GM10847 (cell line): ENCODE data around the gene ANXA2.

Experiments used
- POLR2A ChIP-seq: IDR thresholded peaks from 2 replicates; pipeline ENCODE4 v1.6.1; 2011; ENCODE audit not compliant: insufficient read length; ENCODE audit errors: extremely low read depth

The ANXA2 gene

DNA sequence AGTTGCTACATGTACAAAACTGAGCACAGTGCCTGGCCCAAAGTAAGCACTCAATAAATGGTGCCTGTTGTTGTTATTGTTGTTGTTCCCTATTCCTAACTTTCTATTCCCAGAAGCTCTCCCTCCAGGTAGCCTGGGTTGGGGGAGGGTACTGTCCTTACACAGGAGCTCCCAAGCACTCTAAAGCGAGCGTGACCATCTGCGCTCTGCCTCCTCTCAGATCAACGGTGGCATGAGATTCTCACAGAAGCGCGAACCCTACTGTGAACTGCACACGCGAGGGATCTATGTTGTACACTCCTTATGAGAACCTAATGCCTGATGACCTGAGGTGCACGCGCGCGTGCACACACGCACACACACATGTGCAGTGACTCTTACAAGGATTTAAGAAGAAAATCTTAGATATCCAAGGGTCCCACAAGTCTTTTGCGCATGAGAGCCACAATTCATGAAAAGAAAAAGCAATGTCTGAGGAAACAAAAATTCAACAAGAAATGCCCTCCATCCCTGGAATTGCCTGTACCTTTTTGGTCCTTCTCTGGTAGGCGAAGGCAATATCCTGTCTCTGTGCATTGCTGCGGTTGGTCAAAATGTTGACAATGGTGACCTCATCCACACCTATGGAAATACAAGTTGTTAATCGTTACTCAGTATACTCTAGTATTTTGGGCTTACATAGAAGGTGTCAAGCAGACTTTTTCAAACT lies 33.7 kb downstream of the ANXA2 start:
- TF ChIP-seq POLR2A: no peak

DNA sequence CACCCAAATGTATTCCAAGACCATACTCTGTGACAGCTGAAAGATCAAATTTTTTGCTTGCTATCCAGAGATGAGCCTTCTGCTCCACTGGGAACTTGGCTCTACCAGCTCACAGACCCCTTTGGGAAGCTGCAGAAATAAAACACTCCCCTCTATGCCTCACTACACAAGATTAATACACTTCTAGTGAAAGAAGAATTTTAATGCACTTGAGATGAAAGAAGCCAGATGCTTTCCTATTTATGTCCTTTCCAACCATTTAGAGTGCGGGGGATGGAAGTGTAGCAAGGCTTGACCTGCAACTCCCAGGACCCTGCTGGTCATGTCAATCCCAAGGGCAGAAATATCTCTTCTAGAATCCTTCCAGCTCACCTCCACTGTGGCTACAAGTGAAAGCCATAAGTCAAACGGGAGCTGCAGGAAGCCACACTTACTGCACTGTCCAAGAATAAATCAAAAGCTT lies 34.7 kb downstream of the ANXA2 start:
- no peak for TF ChIP-seq POLR2A

DNA sequence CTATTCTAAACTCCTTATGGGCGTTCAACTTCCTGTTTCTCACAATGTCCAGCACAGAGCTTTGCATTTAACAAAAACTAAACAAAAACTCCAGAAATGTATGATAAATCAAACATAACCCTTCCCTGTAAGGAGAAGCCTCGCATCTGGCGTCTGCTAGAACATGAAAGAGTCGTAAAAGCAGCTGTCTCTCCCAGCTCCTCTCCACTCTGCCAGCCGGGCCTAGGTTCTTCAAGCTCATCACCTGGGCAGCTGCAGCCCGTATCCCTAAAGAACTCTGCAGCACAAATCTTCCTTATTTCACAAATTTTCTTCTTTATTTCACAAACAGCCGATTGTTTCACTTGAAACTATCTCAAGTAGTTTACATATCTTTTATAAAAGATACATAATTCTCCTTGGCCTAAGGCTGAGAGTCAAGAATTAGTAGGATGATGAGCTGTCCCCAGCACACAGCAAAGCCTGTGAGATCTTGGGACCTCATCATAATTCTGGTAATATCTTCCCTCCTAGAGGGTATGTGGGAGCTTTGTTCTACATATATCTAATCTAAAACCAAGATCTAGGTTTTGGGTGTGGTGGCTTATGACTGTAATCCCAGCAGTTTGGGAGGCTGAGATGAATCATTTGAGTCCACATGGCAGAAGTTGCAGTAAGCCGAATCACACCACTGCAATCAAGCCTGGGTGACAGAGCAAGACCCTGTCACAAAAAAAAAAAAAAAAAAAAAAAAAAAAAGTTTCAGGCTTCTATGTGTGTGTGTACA lies 35.3 kb downstream of the ANXA2 start:
- no peak for TF ChIP-seq POLR2A

DNA sequence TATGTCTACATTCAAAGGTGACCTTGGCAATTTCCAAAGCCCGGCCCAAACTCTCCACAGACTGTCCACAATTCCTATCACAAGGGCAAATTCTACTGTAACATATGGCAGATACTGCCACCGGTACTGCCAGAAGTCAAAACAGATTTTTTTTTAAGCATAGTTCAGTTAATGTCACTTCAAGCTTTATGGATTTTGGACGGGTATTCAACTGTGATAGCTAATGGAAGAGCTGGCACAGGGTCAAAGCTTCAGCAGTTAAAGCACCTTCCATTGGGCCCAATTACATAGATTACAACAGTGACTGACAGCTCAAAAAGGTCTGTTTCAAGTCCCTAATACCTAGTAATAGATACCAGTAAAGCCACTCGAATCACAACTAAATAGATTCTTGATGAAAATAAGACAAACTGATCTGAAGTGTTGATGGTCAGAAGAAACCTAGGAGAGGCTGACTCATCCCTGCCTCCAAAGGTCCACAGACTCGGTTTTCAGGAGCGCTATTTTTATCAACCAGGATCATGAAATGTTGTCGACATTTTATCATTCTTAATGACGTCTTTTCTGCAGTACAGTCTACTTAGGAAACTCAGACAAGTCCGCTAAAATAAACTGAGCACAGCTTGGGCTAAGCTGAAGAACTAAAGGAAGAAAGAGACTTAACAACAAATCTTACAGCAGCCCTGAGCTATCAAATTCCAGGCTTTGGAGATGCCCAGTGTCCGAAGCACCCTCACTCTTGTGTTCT lies 38.7 kb downstream of the ANXA2 start:
- TF ChIP-seq POLR2A: no peak

DNA sequence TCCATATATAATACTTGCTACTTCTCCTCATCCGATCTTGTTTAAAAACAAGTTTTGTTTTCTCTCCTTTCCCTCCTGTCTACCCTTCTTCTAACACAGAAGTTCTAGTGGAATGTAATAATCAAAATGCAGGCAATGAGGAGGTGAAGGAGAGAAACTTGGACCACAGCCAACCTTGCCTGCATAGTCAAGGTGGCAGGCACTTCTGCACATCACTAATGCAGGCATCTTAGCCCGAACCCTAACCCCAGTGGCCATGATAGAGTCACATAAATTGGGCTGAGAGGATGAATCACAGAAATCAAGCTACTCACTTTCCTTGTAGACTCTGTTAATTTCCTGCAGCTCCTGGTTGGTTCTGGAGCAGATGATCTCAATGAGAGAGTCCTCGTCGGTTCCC lies 41.0 kb downstream of the ANXA2 start:
- no peak for TF ChIP-seq POLR2A

DNA sequence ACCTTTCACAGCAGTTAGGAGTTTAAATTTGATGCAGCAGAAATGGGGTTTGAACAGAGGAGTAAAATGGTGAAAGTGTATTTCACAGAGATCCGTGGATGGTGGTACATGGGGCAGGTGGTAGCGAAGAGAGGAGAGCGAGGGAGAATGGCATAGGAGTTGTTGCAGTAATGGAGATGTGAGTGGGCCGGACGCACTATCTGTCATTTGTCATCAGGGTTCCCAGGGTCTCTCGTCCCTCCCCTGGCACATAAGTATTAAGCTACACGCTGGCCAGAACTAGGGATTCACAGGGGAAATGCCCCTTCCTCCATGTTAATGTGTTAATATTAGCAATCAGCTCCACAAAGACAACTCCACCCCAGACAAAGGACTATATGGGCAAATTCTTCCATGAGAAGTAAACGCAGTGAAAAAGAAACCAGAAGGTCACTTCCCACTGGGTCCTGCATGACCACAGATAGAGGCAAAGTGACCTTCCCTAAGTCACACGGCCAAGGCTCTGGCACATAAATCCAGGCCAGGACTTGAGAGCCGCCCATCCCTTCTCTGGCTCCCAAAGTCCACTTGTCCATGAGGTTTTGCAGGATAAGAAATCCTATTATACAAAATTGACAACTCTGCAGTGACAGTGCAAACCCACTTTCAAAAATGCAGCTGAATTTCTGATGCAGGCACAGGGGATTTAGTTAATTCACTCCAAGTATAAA lies 42.5 kb downstream of the ANXA2 start:
- TF ChIP-seq POLR2A: no peak

DNA sequence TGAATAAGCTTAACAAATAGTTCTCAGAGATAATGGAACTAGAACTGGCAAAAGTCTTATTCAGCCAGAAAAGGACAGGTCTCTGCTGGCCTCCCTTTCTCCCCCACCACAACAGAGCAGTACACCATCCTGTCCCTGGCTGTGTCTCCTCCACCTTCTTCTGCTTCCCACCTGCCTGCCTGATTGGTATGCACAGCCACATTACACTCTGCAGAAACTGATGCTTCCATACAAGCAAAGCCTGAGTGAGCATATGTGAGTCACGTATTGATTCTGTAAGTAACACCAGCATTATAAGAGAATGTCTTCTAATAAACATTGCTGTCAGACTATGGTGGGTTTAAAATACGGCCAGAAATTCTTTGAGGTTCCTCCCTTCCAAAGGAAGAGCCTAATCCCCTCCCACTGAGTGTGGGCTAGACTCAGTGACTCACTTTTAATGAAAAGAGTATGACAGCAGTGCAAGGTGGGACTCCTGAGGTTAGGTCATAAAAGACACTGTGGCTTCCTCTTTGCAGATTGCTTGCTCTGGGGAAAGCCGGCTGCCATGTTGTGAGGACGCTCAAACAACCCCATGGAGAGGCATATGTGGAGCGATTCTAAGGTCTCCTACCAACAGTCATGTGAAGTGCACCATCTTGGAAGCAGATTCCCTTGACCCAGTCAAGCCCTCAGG lies 44.4 kb downstream of the ANXA2 start:
- no peak for TF ChIP-seq POLR2A

DNA sequence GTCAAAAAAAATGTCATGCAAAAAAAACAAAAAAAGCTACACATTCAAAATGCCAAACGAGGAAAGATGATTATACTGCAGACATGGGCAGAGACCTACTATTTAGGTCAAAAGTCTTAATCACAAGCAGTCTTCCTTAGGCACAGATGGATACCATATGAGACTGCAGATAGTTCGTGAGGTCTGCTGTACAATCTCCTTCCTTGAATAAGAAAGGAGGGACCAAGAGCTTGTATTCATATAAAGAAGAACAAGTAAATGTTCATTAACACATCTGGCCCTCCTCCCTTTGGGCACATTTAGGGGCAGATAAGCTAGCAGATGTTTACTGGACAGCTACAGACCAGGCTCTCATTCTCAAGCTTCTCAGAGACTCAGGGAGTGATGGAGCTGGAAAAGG lies 45.3 kb downstream of the ANXA2 start:
- no peak for TF ChIP-seq POLR2A

DNA sequence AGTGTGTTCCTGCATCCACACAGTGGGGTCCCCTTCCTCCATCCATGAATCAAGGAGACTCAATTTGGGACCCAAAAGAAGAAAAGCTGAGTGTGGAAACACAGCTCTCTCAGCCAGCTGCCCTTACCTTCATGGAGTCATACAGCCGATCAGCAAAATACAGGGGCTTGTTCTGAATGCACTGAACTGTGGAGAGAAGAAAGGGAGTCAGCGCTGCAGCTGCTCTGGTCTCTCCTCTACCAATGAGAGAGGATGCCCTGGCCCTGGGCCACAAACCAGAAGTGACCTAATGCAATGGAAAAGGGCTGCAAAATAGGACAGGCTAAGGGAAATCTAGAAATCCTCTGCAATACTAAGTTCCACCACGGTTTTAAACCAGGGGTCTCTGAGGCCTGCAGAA lies 46.7 kb downstream of the ANXA2 start:
- TF ChIP-seq POLR2A: no peak

DNA sequence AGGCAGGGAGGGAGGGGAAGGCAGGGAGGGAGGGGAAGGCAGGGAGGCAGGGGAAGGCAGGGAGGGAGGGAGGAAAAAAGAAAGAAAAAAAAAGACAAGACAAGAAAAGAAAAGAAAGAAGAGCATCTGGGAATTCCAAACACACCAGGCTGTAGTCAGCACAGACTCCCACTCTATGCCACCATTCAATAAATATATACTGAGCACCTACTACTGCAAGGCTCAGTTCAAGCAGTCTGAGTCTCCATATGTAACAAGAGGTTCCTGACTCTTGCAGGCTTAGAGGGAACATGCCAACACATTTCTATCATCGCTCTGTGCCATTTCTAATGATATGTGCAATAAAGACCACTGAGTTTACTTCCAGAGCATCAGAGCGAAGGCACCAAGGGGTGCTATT lies 47.7 kb downstream of the ANXA2 start:
- no peak for TF ChIP-seq POLR2A

DNA sequence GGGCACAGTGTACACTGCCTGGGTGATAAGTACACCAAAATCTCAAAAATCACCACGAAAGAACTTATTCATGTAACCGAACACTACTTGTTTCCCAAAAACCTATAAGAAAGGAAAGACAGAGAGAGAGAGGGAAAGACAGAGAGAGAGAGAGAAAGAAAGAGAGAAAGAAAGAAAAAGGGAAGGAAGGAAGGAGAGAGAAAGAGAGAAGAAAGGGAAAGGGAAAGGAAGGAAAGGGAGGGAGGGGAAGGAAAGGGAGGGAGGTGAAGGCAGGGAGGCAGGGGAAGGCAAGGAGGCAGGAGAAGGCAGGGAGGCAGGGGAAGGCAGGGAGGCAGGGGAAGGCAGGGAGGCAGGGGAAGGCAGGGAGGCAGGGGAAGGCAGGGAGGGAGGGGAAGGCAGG lies 48.2 kb downstream of the ANXA2 start:
- TF ChIP-seq POLR2A: no peak

DNA sequence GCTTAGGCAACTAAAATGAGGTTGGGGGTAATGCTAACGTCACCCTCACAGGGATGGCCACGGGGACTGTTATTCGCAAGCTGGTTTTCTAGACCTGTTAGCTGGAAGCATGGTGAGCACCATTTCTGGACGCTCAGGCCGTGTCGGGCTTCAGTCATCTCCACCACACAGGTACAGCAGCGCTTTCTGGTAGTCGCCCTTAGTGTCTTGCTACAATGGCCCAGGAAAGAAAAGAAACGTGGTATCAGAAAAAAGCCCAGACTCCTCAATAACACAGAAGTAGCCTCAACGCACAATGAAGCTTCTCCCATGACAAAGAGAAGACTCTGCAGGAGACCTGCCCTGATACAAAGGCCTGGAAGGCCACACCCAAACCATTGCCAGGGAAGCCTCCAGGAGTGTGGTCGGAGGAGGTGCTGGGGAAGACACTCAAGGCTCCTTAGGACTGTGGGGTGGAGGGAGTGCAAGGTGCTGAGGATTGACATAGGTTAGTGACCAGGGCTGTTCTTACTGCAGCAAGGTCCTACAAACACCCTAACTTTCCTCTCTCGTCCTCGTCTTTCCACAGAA lies 50.2 kb downstream of the ANXA2 start:
- no peak for TF ChIP-seq POLR2A

DNA sequence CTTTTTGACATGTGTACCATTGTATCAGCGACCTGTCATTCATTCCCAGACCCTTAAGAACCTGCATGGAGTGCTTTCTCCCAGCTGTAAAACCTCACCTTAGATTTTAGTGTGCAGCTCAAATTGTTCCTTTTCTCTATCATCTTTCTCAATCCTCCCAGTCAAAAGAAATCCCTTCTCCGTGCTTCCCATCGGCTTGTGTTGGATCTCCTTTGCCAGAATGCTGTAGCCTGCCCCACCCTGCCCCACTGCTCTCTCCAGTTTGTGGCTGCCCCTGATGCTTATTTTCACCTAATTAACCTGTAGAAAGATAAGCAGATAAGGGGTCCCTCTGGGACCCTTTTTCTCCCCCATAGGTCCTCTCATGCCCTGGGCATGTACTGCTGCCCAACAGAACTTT lies 51.1 kb downstream of the ANXA2 start:
- TF ChIP-seq POLR2A: no peak

DNA sequence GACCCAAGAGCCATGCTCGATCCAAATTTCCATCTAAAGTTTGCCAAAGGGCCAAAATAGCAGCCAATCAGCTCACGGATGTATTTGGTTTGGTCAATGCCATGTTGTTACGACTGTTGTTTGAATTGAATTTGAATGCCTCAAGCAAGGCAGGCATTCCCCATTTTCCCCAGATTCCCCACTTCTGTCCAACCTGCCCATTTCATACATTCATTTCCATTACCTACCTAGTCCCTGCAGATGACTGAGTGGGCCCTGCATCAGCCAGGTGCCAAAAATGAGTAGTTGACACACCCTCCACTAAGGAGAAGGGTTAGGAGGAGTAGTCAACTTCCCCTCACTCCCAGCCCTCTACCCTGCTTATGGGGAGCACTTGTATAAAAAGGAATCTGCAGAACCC lies 51.7 kb downstream of the ANXA2 start:
- TF ChIP-seq POLR2A: no peak

DNA sequence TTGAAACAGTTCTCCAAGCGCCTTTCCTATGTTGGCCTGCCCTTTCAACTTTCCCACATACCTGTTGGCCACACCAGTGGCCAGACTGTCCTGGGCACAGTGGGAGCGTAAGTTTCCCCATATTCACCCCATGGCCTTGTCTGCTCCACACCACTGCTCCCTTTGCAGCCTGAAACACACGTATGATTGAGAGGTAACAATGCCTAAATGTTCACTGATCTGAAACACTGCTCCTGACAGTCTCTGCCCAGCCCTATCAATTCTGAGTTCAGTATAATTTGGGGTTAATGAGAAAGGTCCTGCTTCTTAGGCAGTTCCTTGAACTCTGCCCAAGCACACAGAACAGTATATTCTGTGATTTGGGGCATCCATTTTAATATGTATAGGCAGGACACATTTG lies 52.2 kb downstream of the ANXA2 start:
- no peak for TF ChIP-seq POLR2A

DNA sequence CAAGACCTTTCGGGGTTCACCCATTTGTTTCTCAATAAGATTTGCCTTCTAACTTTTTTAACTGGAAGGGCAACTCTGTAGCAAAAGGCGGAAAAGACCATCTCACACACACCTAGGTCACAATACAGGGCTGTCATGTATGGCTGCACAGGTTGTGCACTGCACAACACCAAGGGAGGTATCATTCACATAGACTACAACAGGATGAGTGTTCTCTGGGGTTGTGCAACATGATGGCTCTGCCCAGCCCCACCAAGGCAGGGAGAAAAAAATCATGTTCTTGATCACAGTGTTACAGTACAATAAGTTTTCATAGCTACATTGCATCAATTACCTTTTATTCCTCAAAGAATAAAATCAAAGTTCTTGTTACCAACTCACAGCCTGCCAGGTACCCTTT lies 52.8 kb downstream of the ANXA2 start:
- TF ChIP-seq POLR2A: no peak
